ENCODE data around the gene APOL6. TPM values are rescaled to one million over a fixed set of nuclear protein-coding genes. Genes with fewer than 3 reads are reported as not detected.

Gene APOL6
- total RNA-seq, 4 donors from 2014 or later = 3.1 to 8.3 (median 5.1) TPM

DNA sequence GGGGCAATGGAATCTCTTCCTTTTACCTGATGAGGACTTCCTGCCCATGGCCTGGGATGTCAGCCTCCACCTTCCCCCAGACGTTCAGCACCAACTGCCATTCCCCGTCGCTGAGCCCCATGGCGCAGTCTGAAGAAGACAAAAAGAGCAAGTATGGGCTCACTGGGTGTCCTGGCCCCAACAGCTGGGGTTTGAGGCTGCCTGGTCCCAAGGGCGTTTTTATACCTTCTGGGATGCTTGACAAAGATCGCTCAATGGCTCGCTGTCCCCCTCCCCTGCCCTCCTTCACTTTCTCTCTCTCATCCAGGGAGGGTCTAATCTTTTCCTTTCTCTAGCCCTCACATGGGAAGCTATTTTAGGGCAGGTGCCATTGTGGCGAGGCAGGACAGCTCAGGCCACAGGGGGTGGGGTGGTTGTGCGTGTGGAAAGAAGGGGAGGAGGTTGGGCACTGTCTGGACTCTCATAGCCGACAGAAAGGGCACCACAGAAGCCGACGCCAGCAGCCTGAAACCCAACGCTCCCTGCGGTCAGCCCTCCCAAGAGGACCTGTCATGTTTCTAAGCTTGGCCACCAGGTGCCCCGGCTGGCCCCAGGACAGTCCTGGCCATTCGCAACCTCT lies 31.0 kb upstream of the APOL6 start, which contains the start of gene MB:
Gene MB (minus strand): TSS at position 193 of the 619 bp plus-strand sequence. CDS start 72 bp downstream, at position 121.
- Histone ChIP-seq H3K9me3 (no peaks in the 10 kb centered on the region), H3K27ac (no peak within 1 kb of the TSS), H3K4me1 (peaks cover 4% of the 10 kb centered on the region), H3K4me3 (no peak within 1 kb of the TSS), H3K27me3 (no peaks in the 10 kb centered on the region), H3K36me3 (no peaks in the 10 kb centered on the region)
- no peak for DNase-seq (ENCODE audit: low spot score in 2 of 2)
- WGBS = 74% methylated on average over 14 of the region's 16 CpGs
- no peak for TF ChIP-seq EP300 (IDR thresholded peaks at IDR 0.05)
- TF ChIP-seq, protein P1, sequence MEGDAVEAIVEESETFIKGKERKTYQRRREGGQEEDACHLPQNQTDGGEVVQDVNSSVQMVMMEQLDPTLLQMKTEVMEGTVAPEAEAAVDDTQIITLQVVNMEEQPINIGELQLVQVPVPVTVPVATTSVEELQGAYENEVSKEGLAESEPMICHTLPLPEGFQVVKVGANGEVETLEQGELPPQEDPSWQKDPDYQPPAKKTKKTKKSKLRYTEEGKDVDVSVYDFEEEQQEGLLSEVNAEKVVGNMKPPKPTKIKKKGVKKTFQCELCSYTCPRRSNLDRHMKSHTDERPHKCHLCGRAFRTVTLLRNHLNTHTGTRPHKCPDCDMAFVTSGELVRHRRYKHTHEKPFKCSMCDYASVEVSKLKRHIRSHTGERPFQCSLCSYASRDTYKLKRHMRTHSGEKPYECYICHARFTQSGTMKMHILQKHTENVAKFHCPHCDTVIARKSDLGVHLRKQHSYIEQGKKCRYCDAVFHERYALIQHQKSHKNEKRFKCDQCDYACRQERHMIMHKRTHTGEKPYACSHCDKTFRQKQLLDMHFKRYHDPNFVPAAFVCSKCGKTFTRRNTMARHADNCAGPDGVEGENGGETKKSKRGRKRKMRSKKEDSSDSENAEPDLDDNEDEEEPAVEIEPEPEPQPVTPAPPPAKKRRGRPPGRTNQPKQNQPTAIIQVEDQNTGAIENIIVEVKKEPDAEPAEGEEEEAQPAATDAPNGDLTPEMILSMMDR (IDR thresholded peaks at IDR 0.05) = no peak
- TF ChIP-seq POLR2A (IDR thresholded peaks at IDR 0.05) = no peak
- no peak for TF ChIP-seq POLR2AphosphoS5 (IDR thresholded peaks at IDR 0.05)

DNA sequence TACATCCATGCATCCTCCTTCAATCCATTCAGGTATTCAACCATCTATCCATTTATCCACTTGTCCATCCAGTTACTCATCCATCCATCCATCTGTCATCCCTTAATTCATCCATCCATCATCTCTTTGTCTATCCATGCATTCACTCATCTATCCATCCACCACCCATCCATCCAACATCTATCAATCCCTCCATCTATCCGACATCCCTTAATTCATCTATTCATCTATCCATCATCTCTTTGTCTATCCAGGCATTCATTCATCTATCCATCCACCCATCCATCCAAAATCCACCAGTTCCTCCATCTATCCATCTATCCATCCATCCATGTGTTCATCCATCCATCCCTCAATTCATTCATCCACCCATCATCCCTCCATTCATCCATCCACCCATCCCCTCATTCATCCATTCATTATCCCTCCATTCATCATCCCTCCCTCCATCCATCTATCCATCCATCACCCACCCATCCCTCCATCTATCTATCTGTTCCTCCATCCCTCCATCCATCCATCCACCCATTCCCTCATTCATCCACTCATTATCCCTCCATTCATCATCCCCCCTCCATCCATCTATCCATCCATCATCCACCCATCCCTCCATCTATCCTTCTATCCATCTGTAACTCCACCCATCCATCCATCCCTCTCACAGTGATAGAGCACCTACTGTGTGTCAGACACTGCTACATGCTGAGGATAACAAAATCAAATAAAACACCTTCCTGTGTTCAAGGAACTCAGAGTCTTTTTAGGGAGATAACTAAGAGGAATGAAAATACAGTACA lies 29.6 kb upstream of the APOL6 start:
- no peak for TF ChIP-seq EP300 (IDR thresholded peaks at IDR 0.05)
- no peak for TF ChIP-seq POLR2AphosphoS5 (IDR thresholded peaks at IDR 0.05)
- TF ChIP-seq, protein P1 (IDR thresholded peaks at IDR 0.05) = no peak
- TF ChIP-seq POLR2A (IDR thresholded peaks at IDR 0.05) = no peak
- 100% methylated on average over 1 of the region's 1 CpG for WGBS

DNA sequence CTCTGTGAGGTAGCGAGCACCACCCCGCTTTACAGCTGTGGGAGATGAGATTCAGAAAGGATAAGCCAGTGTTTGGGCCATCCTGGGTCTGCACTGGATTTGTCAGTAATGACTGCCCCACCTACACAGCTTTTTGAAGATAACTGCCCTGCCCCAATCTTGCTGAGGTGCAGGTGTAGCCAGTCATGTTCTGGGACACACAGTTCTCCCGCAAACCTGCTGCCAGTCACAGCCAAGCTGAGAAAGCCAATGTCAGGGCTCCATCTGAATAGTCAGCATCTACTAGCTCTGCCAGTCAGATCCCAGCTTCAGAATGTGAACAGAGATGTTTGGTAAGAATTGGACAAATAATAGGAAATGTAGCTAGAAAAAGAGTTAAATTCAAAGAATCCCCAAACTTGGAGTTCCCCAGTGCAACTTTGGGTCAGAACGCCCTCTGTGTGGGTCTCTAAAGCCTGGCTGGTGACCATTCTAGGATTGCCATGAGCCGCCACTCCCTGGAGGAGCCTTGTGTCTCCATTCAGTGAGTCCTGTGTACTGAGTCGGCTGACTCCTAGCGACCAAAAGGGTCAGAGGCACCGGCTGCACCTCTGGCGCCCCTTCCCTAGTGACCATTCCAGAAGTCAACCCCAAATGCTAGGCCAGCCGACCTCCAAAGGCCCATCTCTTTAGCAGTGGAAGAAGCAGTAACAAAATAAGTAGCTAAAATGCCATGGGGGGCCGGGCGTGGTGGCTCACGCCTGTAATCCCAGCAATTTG lies 28.7 kb upstream of the APOL6 start:
- Histone ChIP-seq H3K36me3 (no peaks in the 10 kb centered on the region), H3K27me3 (no peaks in the 10 kb centered on the region), H3K4me3 (no peak overlapping the region), H3K4me1 (peaks cover 17% of the 10 kb centered on the region), H3K9me3 (no peaks in the 10 kb centered on the region), H3K27ac (no peak overlapping the region)
- DNase-seq (ENCODE audit: low spot score in 2 of 2) = no peak
- 84% methylated on average over 11 of the region's 13 CpGs for WGBS
- TF ChIP-seq POLR2A (IDR thresholded peaks at IDR 0.05) = no peak
- TF ChIP-seq POLR2AphosphoS5 (IDR thresholded peaks at IDR 0.05) = no peak
- TF ChIP-seq, protein P1 (IDR thresholded peaks at IDR 0.05) = no peak
- no peak for TF ChIP-seq EP300 (IDR thresholded peaks at IDR 0.05)

More for the DNA sequence above, 29.6 kb upstream of the APOL6 start:
- Histone ChIP-seq H3K9me3 (no peaks in the 10 kb centered on the region), H3K4me3 (no peak overlapping the region), H3K27ac (no peak overlapping the region), H3K36me3 (no peaks in the 10 kb centered on the region), H3K27me3 (no peaks in the 10 kb centered on the region), H3K4me1 (peaks cover 17% of the 10 kb centered on the region)
- DNase-seq (ENCODE audit: low spot score in 2 of 2) = no peak

DNA sequence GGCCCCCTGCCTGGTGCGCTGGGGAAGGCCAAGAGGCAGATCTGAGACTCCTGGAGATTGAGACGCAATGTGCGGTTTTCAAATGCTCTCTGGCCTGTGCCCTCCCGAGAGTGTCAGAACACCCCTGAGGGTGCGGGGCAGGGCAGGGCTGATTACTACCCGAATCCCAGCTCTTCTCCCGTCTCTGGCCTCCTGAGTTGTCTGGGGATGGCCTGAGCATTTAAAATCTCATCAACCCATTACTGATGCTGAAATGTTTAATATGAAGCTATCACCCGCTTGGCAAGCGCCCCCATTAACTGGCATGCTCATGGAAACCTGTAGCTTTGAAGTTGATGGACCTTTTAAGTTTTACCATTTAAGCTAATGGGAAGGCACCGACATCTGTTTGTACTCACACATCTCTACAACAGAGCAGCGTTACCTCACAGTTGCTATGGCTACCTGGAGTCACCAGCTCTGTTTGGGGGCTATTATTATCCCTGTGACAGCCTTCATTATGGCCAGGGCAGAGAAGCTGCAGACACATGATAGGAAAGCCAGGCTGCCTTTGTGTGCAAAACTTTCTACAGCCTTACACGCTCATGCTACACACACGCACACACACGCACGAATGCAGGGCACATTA lies 27.5 kb upstream of the APOL6 start:
- Histone ChIP-seq H3K36me3 (no peaks in the 10 kb centered on the region), H3K4me1 (peaks cover 17% of the 10 kb centered on the region), H3K27ac (no peak overlapping the region), H3K4me3 (no peak overlapping the region), H3K27me3 (no peaks in the 10 kb centered on the region), H3K9me3 (no peaks in the 10 kb centered on the region)
- no peak for TF ChIP-seq POLR2AphosphoS5 (IDR thresholded peaks at IDR 0.05)
- TF ChIP-seq POLR2A (IDR thresholded peaks at IDR 0.05) = no peak
- no peak for TF ChIP-seq EP300 (IDR thresholded peaks at IDR 0.05)
- TF ChIP-seq, protein P1 (IDR thresholded peaks at IDR 0.05) = no peak
- no peak for DNase-seq (ENCODE audit: low spot score in 2 of 2)
- 79% methylated on average over 13 of the region's 15 CpGs for WGBS

Data from suprapubic skin (tissue), 4 donors.